Lower leg skin (tissue), 4 donors: ENCODE results near the gene IGLL5. TPM values are rescaled to one million over a fixed set of nuclear protein-coding genes. Genes with fewer than 3 reads are reported as not detected.
A peak's percentile ranks its signal among the peaks of the same experiment; 100 is the strongest.

Source experiments
- DNase-seq, 2 donors: peaks; one replicate each; pipeline ENCODE4 v3.0.0-alpha.2; 2019; ENCODE audit warnings: low spot score in 2 of 2
- H3K4me3 ChIP-seq: fragments of 200-600 bp; sonication (generic); 2 replicates; pipeline ENCODE4 v1.5.1; 2017; ENCODE audit warnings: mild to moderate bottlenecking, low read depth; ENCODE audit not compliant: poor library complexity, severe bottlenecking
- POLR2A ChIP-seq, 2 donors: fragments of 450-650 bp; IDR thresholded peaks; one replicate each; pipeline ENCODE4 v1.6.1; 2016 to 2017; ENCODE audit warnings: antibody characterized with exemption in 2 of 2, mild to moderate bottlenecking in 1 of 2, moderate library complexity in 1 of 2
- WGBS, 2 donors: methylation state at CpG; one replicate each; pipeline ENCODE4 v1.1.5; 2018; 5-methylcytosine and 5-hydroxymethylcytosine counted together
- intact Hi-C: fragments of 100-400 bp; cut with DNase I; formaldehyde crosslinking; loops from one replicate; pipeline ENCODE4 v1.15.0; 2023; ENCODE audit warnings: low total_unique reads
- total RNA-seq, 4 donors: library from RNA; depleted of rRNA; stranded (reverse); fragments of >200 nt; gene quantifications; one replicate each; pipeline ENCODE4 v1.1.0, GENCODE V29; 2016
- TF ChIP-seq, protein P1 (sequence below), 3 donors: fragments of 450-650 bp; IDR thresholded peaks; one replicate each; pipeline ENCODE4 v1.5.1; 2016; ENCODE audit warnings: antibody characterized with exemption in 3 of 3, mild to moderate bottlenecking in 3 of 3, moderate library complexity in 2 of 3

The IGLL5 gene
- total RNA-seq, 4 donors from 2014 or later, result not detected

DNA sequence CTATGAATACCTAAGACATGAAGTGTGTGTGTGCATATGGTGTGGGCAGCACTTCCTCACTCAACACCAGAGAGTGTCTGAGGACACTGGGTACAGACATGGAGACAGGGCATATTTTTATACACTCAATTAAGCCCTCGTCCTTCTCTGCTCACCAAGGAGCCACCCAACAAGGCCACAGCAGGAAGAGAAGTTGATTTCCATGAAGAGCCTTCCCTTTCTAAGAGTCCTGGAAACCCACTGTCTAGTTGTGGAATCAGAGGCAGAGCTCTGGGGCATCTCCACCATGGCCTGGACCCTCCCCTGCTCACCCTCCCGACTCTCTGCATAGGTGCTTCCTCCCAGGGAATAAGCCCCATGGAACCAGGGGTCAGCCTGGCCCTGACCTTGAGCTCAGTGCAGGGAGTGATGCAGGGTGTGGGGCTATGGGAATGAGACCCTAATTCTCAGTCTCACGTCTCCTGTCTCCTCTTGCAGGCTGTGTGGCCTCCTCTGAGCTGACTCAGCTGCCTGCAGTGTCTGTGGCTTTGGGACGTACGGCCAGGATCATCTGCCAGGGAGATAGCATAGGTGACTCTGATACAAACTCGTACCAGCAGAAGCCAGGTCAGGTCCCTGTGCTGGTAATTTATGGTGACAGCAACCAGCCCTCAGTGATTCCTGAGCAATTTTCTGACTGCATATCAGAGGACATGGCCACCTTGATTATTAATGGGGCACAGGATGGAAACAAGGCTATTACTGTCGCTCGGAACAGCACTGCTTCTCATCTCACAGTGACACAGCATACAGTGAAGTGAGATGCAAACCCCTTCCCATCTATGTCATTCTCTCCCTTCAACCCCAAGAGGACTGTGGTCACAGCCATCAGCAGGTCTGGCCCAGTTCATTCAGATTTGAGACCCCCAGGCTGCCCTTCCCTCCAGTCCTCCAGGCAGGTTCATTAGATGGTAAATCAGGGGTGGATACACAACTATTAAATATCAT is 14.6 kb upstream of the IGLL5 start:
- 78 to 84% methylated on average over 8 of the region's 8 CpGs for WGBS, 2 donors
- H3K4me3 ChIP-seq, result no peak overlapping the region
- intact Hi-C loops, result no loop called here
- TF ChIP-seq, protein P1, sequence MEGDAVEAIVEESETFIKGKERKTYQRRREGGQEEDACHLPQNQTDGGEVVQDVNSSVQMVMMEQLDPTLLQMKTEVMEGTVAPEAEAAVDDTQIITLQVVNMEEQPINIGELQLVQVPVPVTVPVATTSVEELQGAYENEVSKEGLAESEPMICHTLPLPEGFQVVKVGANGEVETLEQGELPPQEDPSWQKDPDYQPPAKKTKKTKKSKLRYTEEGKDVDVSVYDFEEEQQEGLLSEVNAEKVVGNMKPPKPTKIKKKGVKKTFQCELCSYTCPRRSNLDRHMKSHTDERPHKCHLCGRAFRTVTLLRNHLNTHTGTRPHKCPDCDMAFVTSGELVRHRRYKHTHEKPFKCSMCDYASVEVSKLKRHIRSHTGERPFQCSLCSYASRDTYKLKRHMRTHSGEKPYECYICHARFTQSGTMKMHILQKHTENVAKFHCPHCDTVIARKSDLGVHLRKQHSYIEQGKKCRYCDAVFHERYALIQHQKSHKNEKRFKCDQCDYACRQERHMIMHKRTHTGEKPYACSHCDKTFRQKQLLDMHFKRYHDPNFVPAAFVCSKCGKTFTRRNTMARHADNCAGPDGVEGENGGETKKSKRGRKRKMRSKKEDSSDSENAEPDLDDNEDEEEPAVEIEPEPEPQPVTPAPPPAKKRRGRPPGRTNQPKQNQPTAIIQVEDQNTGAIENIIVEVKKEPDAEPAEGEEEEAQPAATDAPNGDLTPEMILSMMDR (IDR thresholded peaks at IDR 0.05), result no peak
- no peak for TF ChIP-seq POLR2A (IDR thresholded peaks at IDR 0.05)
- DNase-seq, result peak in 1 of 2 donors; percentile 43

DNA sequence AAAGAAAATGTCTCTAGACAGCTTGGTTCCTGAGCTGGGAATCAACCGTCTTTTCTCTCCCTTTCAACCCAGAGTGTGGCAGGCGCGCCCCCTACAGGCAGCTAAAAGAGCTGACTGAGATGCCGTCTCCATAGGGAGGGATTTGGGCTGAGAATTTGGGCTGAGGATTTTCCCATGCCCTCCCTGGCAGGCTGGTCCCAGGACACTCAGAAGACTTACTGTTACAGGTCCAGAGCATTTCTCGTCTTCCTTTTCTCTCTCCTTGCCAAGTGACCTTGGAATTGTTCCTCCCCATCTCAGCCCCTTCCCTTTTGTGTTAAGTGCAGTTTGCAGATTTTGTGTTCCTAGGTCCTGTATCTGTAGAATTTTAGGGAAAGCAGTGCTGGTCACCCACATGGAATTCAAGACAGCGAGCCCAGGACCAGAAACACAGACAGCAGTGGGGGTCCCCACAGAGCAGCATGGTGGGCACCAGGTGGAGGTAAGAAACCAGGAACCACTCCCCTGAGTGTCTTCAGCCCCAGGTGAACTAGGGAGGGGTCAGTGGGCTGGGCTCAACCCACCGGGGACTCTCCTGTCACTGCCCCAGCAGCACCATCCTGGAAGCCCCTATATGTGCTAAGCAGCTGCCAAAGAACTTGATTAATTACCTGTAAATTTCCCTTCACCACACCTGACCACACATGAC is 9.9 kb upstream of the IGLL5 start:
- H3K4me3 ChIP-seq, result no peak overlapping the region
- no peak for TF ChIP-seq POLR2A (IDR thresholded peaks at IDR 0.05)
- TF ChIP-seq, protein P1 (IDR thresholded peaks at IDR 0.05), result no peak
- 15 to 17% methylated on average over 7 of the region's 7 CpGs for WGBS, 2 donors
- DNase-seq, result peak in 1 of 2 donors; percentile 92
- intact Hi-C loops, result no loop called here

DNA sequence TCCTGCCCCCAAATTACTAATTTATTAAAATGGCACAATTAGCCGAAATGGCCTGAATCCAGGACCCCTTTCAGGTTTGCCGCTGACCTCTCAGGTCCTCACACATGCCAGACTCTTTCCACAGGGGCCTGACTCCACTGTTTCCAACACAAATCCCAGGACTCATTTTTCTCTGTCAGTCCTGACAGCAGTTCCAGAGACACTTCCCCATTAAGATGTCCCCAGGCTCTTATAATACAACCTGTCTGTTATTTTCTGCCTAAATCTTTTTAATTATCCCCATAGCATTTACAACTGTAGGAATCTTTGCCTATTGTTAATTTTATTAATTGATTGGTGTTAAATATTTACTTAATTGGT is 9.4 kb upstream of the IGLL5 start:
- WGBS, 2 donors, result 58 to 74% methylated on average over 2 of the region's 2 CpGs
- TF ChIP-seq POLR2A (IDR thresholded peaks at IDR 0.05), result no peak
- TF ChIP-seq, protein P1 (IDR thresholded peaks at IDR 0.05), result no peak
- no peak overlapping the region for H3K4me3 ChIP-seq
- no peak for DNase-seq
- intact Hi-C loops, result no loop called here

DNA sequence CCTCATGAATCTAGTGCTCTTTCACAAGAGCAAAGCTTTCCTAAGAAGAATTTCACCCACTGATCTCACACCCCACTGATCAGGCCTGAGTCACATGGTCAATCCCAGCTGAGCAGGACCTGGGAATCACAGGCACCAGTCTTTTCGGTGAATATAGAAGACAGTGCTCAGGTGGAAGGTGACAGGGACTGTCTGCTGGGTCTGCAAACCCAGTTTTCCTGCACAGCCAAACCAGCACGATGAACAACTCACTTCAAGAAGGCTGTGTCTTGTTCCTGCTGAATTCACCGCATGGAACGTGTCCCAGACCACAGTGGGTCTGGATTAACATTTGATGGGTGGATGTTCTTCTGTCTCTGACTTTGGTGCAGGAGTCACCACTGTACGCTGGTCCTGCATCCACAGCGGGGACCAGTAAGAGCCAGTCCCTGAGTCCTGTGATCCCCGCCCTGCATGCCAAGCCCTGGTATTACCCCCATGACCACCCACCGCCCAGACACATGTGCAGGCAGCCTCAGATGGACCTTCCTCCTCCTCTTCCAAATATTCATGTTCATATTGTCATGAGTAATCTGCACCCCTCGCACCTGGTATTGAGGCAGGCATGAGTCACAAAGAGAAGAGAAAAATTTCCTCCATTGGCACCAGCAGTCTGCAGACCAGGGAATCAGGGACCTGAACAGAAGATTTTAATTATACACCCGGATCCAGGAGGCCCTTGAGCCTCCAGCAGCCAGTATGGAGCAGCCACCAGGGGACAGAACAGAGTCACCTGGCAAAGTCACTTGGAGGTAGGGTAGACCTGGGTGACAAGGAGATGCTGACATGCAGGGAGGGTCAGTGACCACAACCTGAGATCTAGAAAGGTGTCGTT is 8.6 kb upstream of the IGLL5 start:
- intact Hi-C loops, result no loop called here
- peak in 1 of 2 donors; percentile 56 for DNase-seq
- TF ChIP-seq POLR2A (IDR thresholded peaks at IDR 0.05), result no peak
- TF ChIP-seq, protein P1 (IDR thresholded peaks at IDR 0.05), result no peak
- WGBS, 2 donors, result 81 to 85% methylated on average over 11 of the region's 11 CpGs
- no peak overlapping the region for H3K4me3 ChIP-seq

DNA sequence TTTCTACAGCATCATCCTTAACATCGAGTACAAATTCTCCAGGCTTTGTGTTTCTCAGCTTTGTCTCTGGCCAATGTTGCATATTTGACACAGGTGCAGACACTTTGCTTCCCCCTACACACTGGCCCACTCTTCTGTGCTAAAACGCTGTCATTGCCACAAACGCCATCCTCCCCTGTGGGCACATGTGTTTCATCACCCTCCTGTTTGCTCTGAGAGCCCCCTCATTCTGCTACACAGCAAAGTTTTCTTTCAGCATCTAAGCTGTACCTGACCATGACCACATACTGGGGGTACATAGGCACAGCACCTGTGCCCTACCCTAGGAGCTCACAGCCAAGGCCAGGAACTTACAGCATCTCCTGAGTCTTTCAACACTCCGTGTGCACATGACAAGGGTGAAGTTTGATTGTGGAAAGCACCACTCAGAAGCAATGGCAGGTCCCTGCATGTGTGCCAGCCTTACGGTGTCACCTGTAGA is 7.9 kb upstream of the IGLL5 start:
- intact Hi-C loops, result no loop called here
- peak in 1 of 2 donors; percentile 49 for DNase-seq
- H3K4me3 ChIP-seq, result no peak overlapping the region
- WGBS, 2 donors, result 59 to 62% methylated on average over 5 of the region's 5 CpGs
- no peak for TF ChIP-seq POLR2A (IDR thresholded peaks at IDR 0.05)
- TF ChIP-seq, protein P1 (IDR thresholded peaks at IDR 0.05), result no peak
